ENCODE results near the gene ASCC2. TPM values are rescaled to one million over a fixed set of nuclear protein-coding genes. Genes with fewer than 3 reads are reported as not detected.
"Not testable (repeated sequence)": the region's sequence is repeated elsewhere in the genome, so short reads cannot be mapped to it uniquely, and the experiment has no call there.

ASCC2 gene
- total RNA-seq, 4 donors from 2014 or later, result 19.6 to 35.8 (median 28.5) TPM

GRCh38 chr22:29830585-29830984 lies 7.5 kb downstream of the ASCC2 start:
- no peak overlapping the region for H3K27ac ChIP-seq
- no peak for ATAC-seq
- H3K36me3 ChIP-seq, result peaks cover 0 to 75% of the 10 kb centered on the region in 2 donors
- no peaks in the 10 kb centered on the region for H3K9me3 ChIP-seq
- no peak overlapping the region for H3K4me3 ChIP-seq
- peaks cover 0 to under 1% (median 0%) of the 10 kb centered on the region in 3 donors for H3K4me1 ChIP-seq
- no peak for TF ChIP-seq POLR2AphosphoS5 (IDR thresholded peaks at IDR 0.05)
- no peak for TF ChIP-seq CTCF (IDR thresholded peaks at IDR 0.05)
- no peak for TF ChIP-seq POLR2A (IDR thresholded peaks at IDR 0.05)
- no peak for TF ChIP-seq EP300 (IDR thresholded peaks at IDR 0.05)
- 87 to 100% methylated on average over 1 to 5 of the region's 8 CpGs for WGBS, 2 donors (ENCODE audit: low coverage in 1 of 2)
- no peaks in the 10 kb centered on the region for H3K27me3 ChIP-seq

- not testable (repeated sequence) for H3K27ac ChIP-seq, H3K27me3 ChIP-seq, ATAC-seq, H3K4me3 ChIP-seq, H3K4me1 ChIP-seq, H3K9me3 ChIP-seq
- WGBS, 2 donors (ENCODE audit: low coverage in 1 of 2), result 33 to 44% methylated on average over 1 of the region's 1 CpG
- H3K36me3 ChIP-seq, result peaks cover 0 to 90% of the 10 kb centered on the region in 2 donors
These were observed 10.3 kb downstream of the ASCC2 start for GRCh38 chr22:29827726-29828125.

- no peak for ATAC-seq
- WGBS, 2 donors (ENCODE audit: low coverage in 1 of 2), result 81 to 90% methylated on average over 2 to 4 of the region's 4 CpGs
- Histone ChIP-seq H3K4me1 (no peaks in the 10 kb centered on the region), H3K27ac (no peak overlapping the region), H3K36me3 (peaks cover 0 to 90% of the 10 kb centered on the region in 2 donors), H3K27me3 (no peaks in the 10 kb centered on the region), H3K4me3 (no peak overlapping the region), H3K9me3 (no peaks in the 10 kb centered on the region)
- TF ChIP-seq EP300 (IDR thresholded peaks at IDR 0.05) (no peak), POLR2A (IDR thresholded peaks at IDR 0.05) (no peak), CTCF (IDR thresholded peaks at IDR 0.05) (no peak), POLR2AphosphoS5 (IDR thresholded peaks at IDR 0.05) (no peak)
These were observed 11.0 kb downstream of the ASCC2 start for GRCh38 chr22:29827091-29827490.

- ATAC-seq, result no peak
- WGBS, 2 donors (ENCODE audit: low coverage in 1 of 2), result 85 to 96% methylated on average over 3 to 8 of the region's 17 CpGs
- H3K27me3 ChIP-seq, result no peaks in the 10 kb centered on the region
- TF ChIP-seq POLR2AphosphoS5 (IDR thresholded peaks at IDR 0.05) (no peak), POLR2A (IDR thresholded peaks at IDR 0.05) (no peak), CTCF (IDR thresholded peaks at IDR 0.05) (no peak), EP300 (IDR thresholded peaks at IDR 0.05) (no peak)
- no peaks in the 10 kb centered on the region for H3K9me3 ChIP-seq
- H3K27ac ChIP-seq, result no peak overlapping the region
- peaks cover 0 to 4% (median 0%) of the 10 kb centered on the region in 3 donors for H3K4me1 ChIP-seq
- no peak overlapping the region for H3K4me3 ChIP-seq
- peaks cover 0 to 90% of the 10 kb centered on the region in 2 donors for H3K36me3 ChIP-seq
These were observed 12.5 kb downstream of the ASCC2 start for GRCh38 chr22:29825578-29825977.

GRCh38 chr22:29824677-29825076 lies 13.4 kb downstream of the ASCC2 start:
- TF ChIP-seq CTCF (IDR thresholded peaks at IDR 0.05) (no peak), EP300 (IDR thresholded peaks at IDR 0.05) (no peak)
- peaks cover 0 to 90% of the 10 kb centered on the region in 2 donors for H3K36me3 ChIP-seq
- WGBS, 2 donors (ENCODE audit: low coverage in 1 of 2), result 82 to 89% methylated on average over 9 to 11 of the region's 11 CpGs
- H3K4me3 ChIP-seq, result no peak overlapping the region
- no peaks in the 10 kb centered on the region for H3K27me3 ChIP-seq
- peaks cover 0 to 4% (median 0%) of the 10 kb centered on the region in 3 donors for H3K4me1 ChIP-seq
- no peaks in the 10 kb centered on the region for H3K9me3 ChIP-seq
- no peak for ATAC-seq
- peak overlapping the region in 1 of 4 donors; percentile 14 for H3K27ac ChIP-seq
